HG02973 (cell line): ENCODE data around the gene TMEM117.
A peak's percentile ranks its signal among the peaks of the same experiment; 100 is the strongest.

Experiments
- ATAC-seq: cut with Tn5 transposase; IDR thresholded peaks from one replicate; pipeline ENCODE4 v1.9.1; 2021; ENCODE audit warnings: moderate library complexity; ENCODE audit not compliant: unreplicated experiment

TMEM117 gene

GRCh38 chr12:43957732-43958372 lies 122.0 kb downstream of the TMEM117 start:
- ATAC-seq, result peak; percentile 93

DNA sequence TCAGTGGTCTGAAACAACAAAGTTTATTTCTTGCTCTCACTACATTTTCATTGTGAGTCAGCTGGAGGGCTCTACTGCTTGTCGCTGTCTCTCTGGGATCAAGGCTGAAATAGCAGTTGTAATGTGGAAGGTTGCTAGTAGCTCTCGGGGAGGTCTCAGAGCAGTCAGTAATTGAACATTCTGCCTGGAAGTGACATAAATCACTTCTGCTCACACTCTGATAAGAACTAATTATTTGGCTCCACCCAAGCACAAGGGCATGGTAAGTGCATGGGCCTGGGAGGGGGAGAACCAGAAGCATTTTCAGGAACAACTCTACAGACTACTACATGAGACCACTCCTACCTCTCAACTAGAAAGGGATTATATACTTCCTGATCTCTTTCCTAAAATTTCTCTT lies 128.2 kb downstream of the TMEM117 start:
- ATAC-seq, result no peak

GRCh38 chr12:43964961-43965360 lies 129.1 kb downstream of the TMEM117 start:
- no peak for ATAC-seq

- no peak for ATAC-seq
Observed at GRCh38 chr12:43965899-43966298, 130.0 kb downstream of the TMEM117 start.

DNA sequence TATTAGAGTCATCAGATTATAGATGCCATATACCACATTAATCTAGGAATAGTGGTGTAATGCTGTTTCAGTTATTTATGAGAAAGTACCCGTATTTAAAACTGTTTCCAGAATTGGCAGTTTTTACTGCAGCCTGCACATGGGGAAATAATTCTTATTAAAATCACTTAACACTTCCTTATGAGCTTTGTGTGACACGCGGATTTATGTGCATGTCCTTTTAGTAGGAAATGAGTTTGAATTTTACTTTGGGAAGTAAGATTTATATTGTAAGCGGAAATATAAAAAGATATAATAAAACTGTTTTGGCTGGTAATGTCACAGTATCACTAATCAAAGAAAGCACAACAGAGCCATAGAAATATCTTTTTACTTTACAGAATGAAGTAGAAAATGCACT lies 132.9 kb downstream of the TMEM117 start:
- ATAC-seq, result no peak

GRCh38 chr12:43969882-43970281 lies 134.0 kb downstream of the TMEM117 start:
- ATAC-seq, result no peak

GRCh38 chr12:43973385-43973784 lies 137.5 kb downstream of the TMEM117 start:
- no peak for ATAC-seq

DNA sequence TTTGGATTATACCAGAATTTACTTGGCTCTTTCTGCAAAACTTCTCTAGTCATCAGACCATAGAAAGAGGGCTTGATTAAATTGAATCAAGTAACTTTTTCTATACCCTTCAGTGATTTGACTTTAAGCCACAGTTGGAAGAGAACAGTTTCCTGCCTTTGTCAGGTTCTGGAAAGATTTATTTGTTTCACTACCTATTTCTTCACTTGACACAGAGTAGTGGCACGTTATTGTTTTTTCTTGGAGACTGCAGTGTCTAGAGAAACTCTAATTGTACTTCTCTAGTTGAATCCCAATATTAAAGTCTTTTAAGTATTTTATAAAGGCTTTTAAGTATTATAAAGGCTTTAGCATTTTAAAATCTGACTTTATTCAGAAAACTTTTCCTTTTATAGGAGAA lies 138.1 kb downstream of the TMEM117 start:
- no peak for ATAC-seq

DNA sequence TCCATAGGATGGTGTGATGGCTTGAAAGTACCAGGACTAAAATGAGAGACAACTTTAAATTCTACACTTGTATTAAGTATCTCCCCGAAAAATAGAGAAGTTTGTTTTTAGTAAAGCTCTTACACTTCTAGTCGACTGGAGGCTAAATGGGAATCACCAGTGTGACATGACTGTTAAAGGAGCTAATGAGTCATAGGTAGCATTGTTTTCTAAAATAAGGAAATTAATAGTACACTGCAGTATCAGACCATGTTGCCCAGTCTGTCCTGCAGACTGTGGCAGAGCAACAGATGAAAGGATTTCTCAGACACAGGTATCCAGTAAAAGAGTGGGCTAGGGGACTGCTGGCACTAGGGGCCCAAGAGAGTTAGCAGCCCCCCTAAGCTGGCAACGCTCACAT lies 140.1 kb downstream of the TMEM117 start:
- no peak for ATAC-seq

- no peak for ATAC-seq
Observed at GRCh38 chr12:43978556-43978955, 142.7 kb downstream of the TMEM117 start.

GRCh38 chr12:43979450-43979849 lies 143.6 kb downstream of the TMEM117 start:
- ATAC-seq, result no peak

DNA sequence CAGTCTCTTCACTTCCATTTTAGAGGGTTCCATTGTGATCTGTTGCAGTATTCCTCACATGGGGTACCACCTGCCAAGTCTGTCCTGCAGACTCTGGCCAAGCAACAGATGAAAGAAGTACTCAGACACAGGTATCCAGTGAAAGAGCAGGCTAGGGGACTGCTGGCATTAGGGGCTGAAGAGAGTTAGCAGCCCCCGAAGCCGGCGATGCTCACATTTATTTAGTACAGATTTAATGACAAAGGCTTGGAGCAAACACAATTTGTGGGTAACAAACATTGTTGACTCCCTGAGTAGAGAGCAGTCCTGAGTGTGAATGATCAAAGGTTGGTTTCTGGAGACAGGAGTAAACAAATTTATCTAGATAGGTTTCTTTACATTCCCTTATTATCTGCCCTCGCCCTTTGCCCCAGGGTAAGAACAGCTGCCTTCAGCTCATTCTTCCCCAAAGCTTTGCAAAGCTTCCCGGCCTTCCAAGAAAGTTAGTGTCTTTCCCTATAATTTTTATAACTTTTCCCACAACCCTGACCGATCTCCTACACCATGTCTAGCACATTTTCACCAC lies 144.8 kb downstream of the TMEM117 start:
- no peak for ATAC-seq

- ATAC-seq, result no peak
Observed at GRCh38 chr12:43981726-43982125, 145.8 kb downstream of the TMEM117 start.

DNA sequence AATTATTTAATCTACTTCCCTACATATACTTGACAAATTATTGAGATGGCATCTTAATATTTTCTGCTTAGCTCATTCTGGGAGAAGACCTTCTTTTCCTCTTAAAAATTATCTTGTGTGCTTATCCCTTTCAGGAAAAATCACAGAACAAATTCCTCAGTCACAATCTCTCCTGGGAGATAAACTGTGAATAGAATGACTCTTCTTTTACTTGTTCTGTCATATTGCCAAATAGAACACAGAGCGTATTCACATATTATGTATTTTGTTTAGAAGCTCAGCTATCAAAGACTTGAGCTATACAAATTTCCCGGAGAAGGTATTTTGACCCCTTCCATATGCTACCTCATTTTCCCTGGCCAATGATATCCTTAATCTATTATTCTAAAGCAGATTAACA lies 146.7 kb downstream of the TMEM117 start:
- ATAC-seq, result no peak

- ATAC-seq, result peak; percentile 96
Observed at GRCh38 chr12:43988838-43989560, 153.1 kb downstream of the TMEM117 start.

- no peak for ATAC-seq
Observed at GRCh38 chr12:43992856-43993255, 157.0 kb downstream of the TMEM117 start.

DNA sequence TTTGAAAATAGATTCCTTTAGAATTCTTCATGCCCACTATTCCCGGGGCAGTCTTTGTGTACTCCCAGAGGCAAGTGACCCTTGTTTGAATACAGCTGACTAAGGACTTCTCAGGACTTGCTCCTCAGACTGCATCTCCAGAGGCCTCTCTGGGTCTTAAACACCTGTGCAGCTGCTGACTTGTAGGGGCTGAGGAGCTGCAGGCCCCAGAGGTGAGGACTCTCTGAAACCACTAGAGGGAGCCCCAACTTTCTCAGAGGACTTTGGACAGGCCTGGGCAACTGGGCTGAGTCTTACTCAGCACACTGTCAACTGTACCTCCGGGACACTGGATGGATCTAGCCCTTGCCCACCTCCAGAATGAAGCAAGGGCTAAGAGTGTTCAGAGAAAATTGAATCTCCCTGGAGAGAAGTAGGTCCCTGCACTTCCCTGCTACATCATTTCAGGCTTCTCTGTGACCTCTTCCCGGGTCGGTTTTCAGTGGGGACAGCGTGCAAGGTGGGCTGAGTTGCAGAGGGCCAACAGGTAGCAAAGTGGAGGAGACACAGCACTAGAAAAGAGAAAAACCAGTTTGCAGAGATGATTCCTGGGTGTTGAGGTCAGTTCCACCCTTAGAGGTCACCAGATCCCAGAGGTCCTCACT lies 164.6 kb downstream of the TMEM117 start:
- peak; percentile 95 for ATAC-seq

DNA sequence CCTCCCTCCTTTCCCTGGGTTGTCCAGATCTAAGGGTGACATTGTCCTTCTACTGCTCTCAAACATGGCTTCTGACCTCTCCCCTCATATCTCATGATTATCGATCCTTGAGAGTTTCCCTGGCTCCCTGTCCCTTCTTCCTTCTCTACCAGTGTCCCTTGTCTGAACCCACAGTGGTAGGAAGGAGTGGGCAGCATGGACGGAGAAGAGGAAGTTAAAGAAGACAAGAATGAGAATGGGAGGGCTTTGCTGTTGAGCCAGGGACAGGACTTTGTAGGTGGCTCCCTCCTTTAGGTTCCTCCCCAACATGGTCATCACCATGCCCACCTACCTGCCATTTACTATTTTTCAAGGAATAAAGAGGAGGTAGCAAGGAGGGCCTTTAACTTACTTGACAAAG lies 166.7 kb downstream of the TMEM117 start:
- ATAC-seq, result no peak

- ATAC-seq, result no peak
Observed at GRCh38 chr12:44003721-44004120, 167.8 kb downstream of the TMEM117 start.

DNA sequence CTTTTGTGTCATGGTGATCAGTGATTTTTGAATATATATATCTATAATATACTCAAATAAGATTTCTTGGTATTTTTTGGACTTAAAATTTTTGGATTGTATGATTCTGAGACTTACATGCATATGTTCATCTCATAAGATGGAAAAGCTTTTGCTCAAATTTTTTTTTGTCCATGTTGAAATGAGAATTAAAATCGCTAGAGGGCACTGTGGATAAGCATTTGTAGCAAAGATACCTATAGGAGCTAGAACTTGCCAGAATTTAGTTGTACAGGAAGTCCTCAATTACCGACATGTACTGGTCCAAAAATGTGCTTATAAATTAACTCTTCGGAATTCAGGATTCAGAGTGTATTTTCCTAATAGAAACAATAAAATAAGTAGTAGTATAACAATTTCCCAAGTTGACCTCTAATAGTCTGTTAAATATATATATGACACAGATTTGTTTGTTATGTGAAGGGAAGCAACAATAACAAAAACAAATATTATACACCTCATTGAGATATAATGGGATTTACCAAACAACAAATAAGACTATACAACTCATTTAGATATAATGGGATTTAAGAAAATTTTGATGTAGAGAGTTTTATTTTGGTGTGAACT lies 179.6 kb downstream of the TMEM117 start:
- peak; percentile 65 for ATAC-seq

DNA sequence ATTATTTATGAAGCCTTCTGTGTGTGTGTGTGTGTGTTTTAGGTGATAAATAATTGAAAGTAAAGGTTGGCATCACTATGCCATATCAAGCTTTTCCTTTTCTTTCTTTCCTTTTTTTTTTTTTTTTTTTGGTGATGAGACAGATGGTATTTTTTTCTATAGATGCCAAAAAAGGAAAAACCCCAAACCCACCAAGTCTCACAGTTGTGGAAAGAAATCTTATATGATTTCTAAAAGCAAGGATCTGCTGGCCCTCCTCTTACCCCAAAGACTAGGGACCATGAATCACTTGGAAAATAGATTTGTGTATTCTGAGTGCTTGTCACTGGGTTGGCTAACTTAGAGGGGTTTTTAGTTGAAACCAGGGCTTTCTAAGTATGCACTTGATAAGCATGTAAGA lies 181.3 kb downstream of the TMEM117 start:
- no peak for ATAC-seq
